ENCODE measurements around the gene RMND5B. TPM values are rescaled to one million over a fixed set of nuclear protein-coding genes. Genes with fewer than 3 reads are reported as not detected.
A peak's percentile ranks its signal among the peaks of the same experiment; 100 is the strongest.

The RMND5B gene
- total RNA-seq, 1 donor from 2014 or later = 41.8 TPM

DNA sequence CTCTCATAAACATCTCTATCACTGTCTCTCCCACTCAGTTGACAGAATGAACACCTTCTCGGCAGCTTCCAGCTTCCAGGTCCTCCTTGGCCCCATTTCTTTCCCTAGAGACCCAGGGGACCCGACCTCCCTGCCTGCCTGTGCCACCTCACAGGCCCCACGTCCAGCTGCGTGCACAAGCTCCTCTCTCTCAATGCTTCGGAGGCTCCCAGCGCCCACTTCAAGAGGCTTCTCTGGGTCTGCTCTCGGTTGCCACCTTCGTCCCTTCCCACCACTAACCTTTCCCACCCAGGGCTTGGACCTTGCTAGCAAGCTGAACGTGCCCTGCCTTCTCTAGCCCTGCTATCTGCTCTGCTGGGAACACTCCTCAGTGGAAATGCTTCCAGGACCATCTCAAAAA is 20.3 kb upstream of the RMND5B start:
- H3K27me3 Mint-ChIP-seq = peaks cover 17% of the 10 kb centered on the region
- H3K27ac Mint-ChIP-seq = peak overlapping the region; percentile 63
- TF ChIP-seq, protein P1, sequence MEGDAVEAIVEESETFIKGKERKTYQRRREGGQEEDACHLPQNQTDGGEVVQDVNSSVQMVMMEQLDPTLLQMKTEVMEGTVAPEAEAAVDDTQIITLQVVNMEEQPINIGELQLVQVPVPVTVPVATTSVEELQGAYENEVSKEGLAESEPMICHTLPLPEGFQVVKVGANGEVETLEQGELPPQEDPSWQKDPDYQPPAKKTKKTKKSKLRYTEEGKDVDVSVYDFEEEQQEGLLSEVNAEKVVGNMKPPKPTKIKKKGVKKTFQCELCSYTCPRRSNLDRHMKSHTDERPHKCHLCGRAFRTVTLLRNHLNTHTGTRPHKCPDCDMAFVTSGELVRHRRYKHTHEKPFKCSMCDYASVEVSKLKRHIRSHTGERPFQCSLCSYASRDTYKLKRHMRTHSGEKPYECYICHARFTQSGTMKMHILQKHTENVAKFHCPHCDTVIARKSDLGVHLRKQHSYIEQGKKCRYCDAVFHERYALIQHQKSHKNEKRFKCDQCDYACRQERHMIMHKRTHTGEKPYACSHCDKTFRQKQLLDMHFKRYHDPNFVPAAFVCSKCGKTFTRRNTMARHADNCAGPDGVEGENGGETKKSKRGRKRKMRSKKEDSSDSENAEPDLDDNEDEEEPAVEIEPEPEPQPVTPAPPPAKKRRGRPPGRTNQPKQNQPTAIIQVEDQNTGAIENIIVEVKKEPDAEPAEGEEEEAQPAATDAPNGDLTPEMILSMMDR (conservative IDR thresholded peaks at IDR 0.05) = no peak
- H3K9me3 Mint-ChIP-seq = no peaks in the 10 kb centered on the region
- H3K4me3 Mint-ChIP-seq = no peak overlapping the region
- no peaks in the 10 kb centered on the region for H3K36me3 Mint-ChIP-seq
- no peak for DNase-seq (ENCODE audit: extremely low spot score, unreplicated experiment)
- peaks cover 17% of the 10 kb centered on the region for H3K4me1 Mint-ChIP-seq (ENCODE audit: unreplicated experiment)

DNA sequence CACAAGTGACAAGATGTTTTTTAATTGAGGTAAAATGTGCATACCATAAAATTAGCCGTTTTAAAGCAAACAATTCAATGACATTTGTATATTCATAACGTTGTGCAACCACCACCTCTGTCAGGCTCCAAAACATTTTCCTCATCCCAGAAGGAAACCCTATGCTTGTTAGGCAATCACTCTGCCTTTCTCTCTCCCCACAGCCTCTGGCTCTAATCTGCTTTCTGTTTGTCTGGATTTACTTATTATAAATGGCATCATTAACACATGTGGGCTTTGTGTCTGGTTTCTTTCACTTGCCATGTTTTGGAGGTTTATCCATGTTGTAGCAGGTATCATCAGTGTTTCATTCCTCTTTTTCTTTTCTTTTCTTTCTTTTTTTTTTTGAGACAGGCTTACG is 18.9 kb upstream of the RMND5B start:
- Mint-ChIP-seq H3K27ac (peak overlapping the region; percentile 15), H3K4me3 (peak overlapping the region; percentile 35), H3K36me3 (no peaks in the 10 kb centered on the region), H3K27me3 (peaks cover 17% of the 10 kb centered on the region), H3K4me1 (ENCODE audit: unreplicated experiment) (peaks cover 26% of the 10 kb centered on the region), H3K9me3 (no peaks in the 10 kb centered on the region)
- no peak for DNase-seq (ENCODE audit: extremely low spot score, unreplicated experiment)
- TF ChIP-seq, protein P1 (conservative IDR thresholded peaks at IDR 0.05) = no peak

DNA sequence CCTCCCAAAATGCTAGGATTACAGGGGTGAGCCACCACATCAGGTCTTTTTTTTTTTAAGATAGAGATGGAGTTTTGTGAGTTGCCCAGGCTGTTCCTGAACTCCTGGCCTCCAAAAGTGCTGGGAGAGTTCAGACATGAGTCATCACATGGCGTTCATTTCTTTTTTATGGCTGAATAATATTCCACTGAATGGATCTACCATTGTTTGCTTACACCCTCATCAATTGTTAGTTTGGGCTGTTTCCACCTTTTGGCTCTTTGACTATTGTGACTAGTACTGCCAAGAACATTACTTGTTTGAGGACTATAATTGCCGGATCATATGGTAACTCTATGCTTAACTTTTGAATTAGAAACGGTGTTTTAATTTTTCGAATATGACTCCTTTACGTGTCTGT is 18.3 kb upstream of the RMND5B start:
- Mint-ChIP-seq H3K4me1 (ENCODE audit: unreplicated experiment) (peaks cover 26% of the 10 kb centered on the region), H3K36me3 (no peaks in the 10 kb centered on the region), H3K27ac (peak overlapping the region; percentile 73), H3K9me3 (no peaks in the 10 kb centered on the region), H3K4me3 (peak overlapping the region; percentile 92), H3K27me3 (peaks cover 17% of the 10 kb centered on the region)
- TF ChIP-seq, protein P1 (conservative IDR thresholded peaks at IDR 0.05) = no peak
- no peak for DNase-seq (ENCODE audit: extremely low spot score, unreplicated experiment)

GRCh38 chr5:178113141-178113787 is 17.6 kb upstream of the RMND5B start, which contains the start of gene N4BP3:
Gene N4BP3, plus strand, starts transcription at chr5:178113532. Its CDS starts 6,052 bp downstream, at chr5:178119584.
- Mint-ChIP-seq H3K4me1 (ENCODE audit: unreplicated experiment) (peaks cover 22% of the 10 kb centered on the region), H3K4me3 (peak within 1 kb of the TSS; percentile 92), H3K27ac (peak within 1 kb of the TSS; percentile 89), H3K36me3 (no peaks in the 10 kb centered on the region), H3K9me3 (no peaks in the 10 kb centered on the region), H3K27me3 (peaks cover 17% of the 10 kb centered on the region)
- DNase-seq (ENCODE audit: extremely low spot score, unreplicated experiment) = peak; percentile 87
- TF ChIP-seq, protein P1 (conservative IDR thresholded peaks at IDR 0.05) = peak; percentile 21

- Mint-ChIP-seq H3K27me3 (peaks cover 17% of the 10 kb centered on the region), H3K9me3 (no peaks in the 10 kb centered on the region), H3K36me3 (no peaks in the 10 kb centered on the region)
These were observed 16.9 kb upstream of the RMND5B start for GRCh38 chr5:178113841-178114324.

More at GRCh38 chr5:178113841-178114324, 16.9 kb upstream of the RMND5B start:
- no peak for DNase-seq (ENCODE audit: extremely low spot score, unreplicated experiment)
- H3K27ac Mint-ChIP-seq = peak overlapping the region; percentile 89
- H3K4me1 Mint-ChIP-seq (ENCODE audit: unreplicated experiment) = peaks cover 18% of the 10 kb centered on the region
- TF ChIP-seq, protein P1 (conservative IDR thresholded peaks at IDR 0.05) = no peak
- H3K4me3 Mint-ChIP-seq = peak overlapping the region; percentile 92

All from type B pancreatic cell (in vitro differentiated cells).